CD4-positive, alpha-beta memory T cell (primary cell): Measurements from ENCODE around the gene GRID1. TPM values are rescaled to one million over a fixed set of nuclear protein-coding genes. Genes with fewer than 3 reads are reported as not detected.

Source experiments
- CTCF ChIA-PET: fragments of 350-600 bp; sonication (Branson Sonifier 250); formaldehyde crosslinking; loops from one replicate; lab custom pipeline; 2021; ENCODE audit warnings: inconsistent platforms; ENCODE audit not compliant: partially characterized antibody; lab: Charles Lee
- POLR2A ChIA-PET: fragments of 350-600 bp; sonication (Branson Sonifier 250); formaldehyde crosslinking; loops from one replicate; lab custom pipeline; 2021; ENCODE audit not compliant: partially characterized antibody; lab: Charles Lee
- DNase-seq, 5 donors: peaks; one replicate each; pipeline versions ENCODE4 v3.0.0 to v3.0.0-alpha.2; 2020 to 2022; ENCODE audit warnings: mixed read lengths in 1 of 5
- H3K27ac ChIP-seq: one replicate; pipeline ENCODE4 v1.7.0; 2013; ENCODE audit warnings: low read depth, low read length
- H3K27me3 ChIP-seq: 2 replicates; pipeline ENCODE4 v1.7.0; 2013; ENCODE audit warnings: mild to moderate bottlenecking, low read length, moderate library complexity; ENCODE audit not compliant: insufficient read depth
- H3K36me3 ChIP-seq: 2 replicates; pipeline ENCODE4 v1.7.0; 2013; ENCODE audit warnings: mild to moderate bottlenecking, low read length, moderate library complexity; ENCODE audit not compliant: insufficient read depth
- H3K4me1 ChIP-seq: 2 replicates; pipeline ENCODE4 v1.7.0; 2013; ENCODE audit warnings: mild to moderate bottlenecking, low read length, moderate library complexity; ENCODE audit not compliant: insufficient read depth
- H3K4me3 ChIP-seq, 2 donors: one replicate each; pipeline ENCODE4 v1.7.0; 2013; ENCODE audit warnings: low read length in 2 of 2, mild to moderate bottlenecking in 1 of 2
- H3K9me3 ChIP-seq, 2 donors: one replicate each; pipeline ENCODE4 v1.7.0; 2013; ENCODE audit warnings: low read length in 2 of 2, control low read depth in 1 of 2; ENCODE audit not compliant: control insufficient read depth in 1 of 2
- H3K27ac Mint-ChIP-seq, 7 donors: one replicate each; pipeline ENCODE4 v1.8.0; 2020 to 2021; ENCODE audit warnings: mixed read lengths in 7 of 7, mild to moderate bottlenecking in 6 of 7, inconsistent platforms in 3 of 7, moderate library complexity in 3 of 7
- H3K27me3 Mint-ChIP-seq, 2 donors: one replicate each; pipeline ENCODE4 v1.8.0; 2020 to 2021; ENCODE audit warnings: mixed read lengths in 2 of 2
- H3K36me3 Mint-ChIP-seq, 2 donors: one replicate each; pipeline ENCODE4 v1.8.0; 2020 to 2021; ENCODE audit warnings: mixed read lengths in 2 of 2, inconsistent platforms in 1 of 2, mild to moderate bottlenecking in 1 of 2
- H3K4me1 Mint-ChIP-seq, 4 donors: one replicate each; pipeline ENCODE4 v1.8.0; 2020 to 2021; ENCODE audit warnings: mixed read lengths in 4 of 4, mild to moderate bottlenecking in 1 of 4
- H3K4me3 Mint-ChIP-seq, 8 donors: one replicate each; pipeline ENCODE4 v1.8.0; 2020 to 2021; ENCODE audit warnings: mixed read lengths in 8 of 8, mild to moderate bottlenecking in 7 of 8, moderate library complexity in 6 of 8, inconsistent platforms in 3 of 8
- H3K9me3 Mint-ChIP-seq, 8 donors: one replicate each; pipeline ENCODE4 v1.8.0; 2020 to 2021; ENCODE audit warnings: mixed read lengths in 8 of 8, mild to moderate bottlenecking in 5 of 8, inconsistent platforms in 3 of 8, moderate library complexity in 1 of 8
- intact Hi-C: fragments of 100-400 bp; cut with micrococcal nuclease; formaldehyde crosslinking; loops from one replicate; pipeline ENCODE4 v1.15.1; 2023
- polyA plus RNA-seq, 2 donors: library from polyadenylated mRNA; unstranded; fragments of 300-500 nt; fragmentation: Illumina TruSeq; gene quantifications; one replicate each; pipeline ENCODE4 v1.2.3, GENCODE V29; 2021
- total RNA-seq, 2 experiments: library from RNA; stranded (reverse); gene quantifications; one replicate each; pipeline ENCODE4 v1.2.3, GENCODE V29; 2021

The GRID1 gene
- total and polyA plus RNA-seq, 4 experiments from 2014 or later, result not detected

- peaks cover 0 to 2% (median 0%) of the 10 kb centered on the region in 8 donors for H3K9me3 Mint-ChIP-seq
- POLR2A ChIA-PET, result no interaction called here
- Histone ChIP-seq H3K27ac (no peak overlapping the region), H3K4me3 (no peak overlapping the region), H3K4me1 (no peaks in the 10 kb centered on the region), H3K27me3 (no peaks in the 10 kb centered on the region), H3K36me3 (no peaks in the 10 kb centered on the region), H3K9me3 (no peaks in the 10 kb centered on the region)
- CTCF ChIA-PET, result no interaction called here
- intact Hi-C loops, result no loop called here
- DNase-seq, result no peak
- H3K4me3 Mint-ChIP-seq, result no peak overlapping the region
- H3K36me3 Mint-ChIP-seq, result no peaks in the 10 kb centered on the region
- H3K27me3 Mint-ChIP-seq, result peaks cover 16 to 19% of the 10 kb centered on the region in 2 donors
- no peaks in the 10 kb centered on the region for H3K4me1 Mint-ChIP-seq
- no peak overlapping the region for H3K27ac Mint-ChIP-seq
These were observed 171.0 kb downstream of the GRID1 start for GRCh38 chr10:86195521-86196157.

GRCh38 chr10:86194684-86195083 is 171.9 kb downstream of the GRID1 start:
- POLR2A ChIA-PET, result no interaction called here

GRCh38 chr10:86193841-86194240 is 172.8 kb downstream of the GRID1 start:
- Histone ChIP-seq H3K36me3 (no peaks in the 10 kb centered on the region), H3K27ac (no peak overlapping the region), H3K4me1 (no peaks in the 10 kb centered on the region), H3K4me3 (no peak overlapping the region), H3K27me3 (no peaks in the 10 kb centered on the region), H3K9me3 (no peaks in the 10 kb centered on the region)
- peaks cover 20 to 23% of the 10 kb centered on the region in 2 donors for H3K27me3 Mint-ChIP-seq
- DNase-seq, result no peak
- H3K27ac Mint-ChIP-seq, result no peak overlapping the region
- intact Hi-C loops, result no loop called here
- POLR2A ChIA-PET, result no interaction called here
- peaks cover 0 to 2% (median 0%) of the 10 kb centered on the region in 8 donors for H3K9me3 Mint-ChIP-seq
- CTCF ChIA-PET, result no interaction called here
- H3K36me3 Mint-ChIP-seq, result no peaks in the 10 kb centered on the region
- no peaks in the 10 kb centered on the region for H3K4me1 Mint-ChIP-seq
- no peak overlapping the region for H3K4me3 Mint-ChIP-seq

More at GRCh38 chr10:86194684-86195083, 171.9 kb downstream of the GRID1 start:
- Mint-ChIP-seq H3K27ac (no peak overlapping the region), H3K36me3 (no peaks in the 10 kb centered on the region), H3K4me1 (no peaks in the 10 kb centered on the region), H3K9me3 (no peaks in the 10 kb centered on the region), H3K27me3 (peaks cover 19 to 20% of the 10 kb centered on the region in 2 donors), H3K4me3 (no peak overlapping the region)
- CTCF ChIA-PET, result no interaction called here
- no peak for DNase-seq
- Histone ChIP-seq H3K27me3 (no peaks in the 10 kb centered on the region), H3K4me1 (no peaks in the 10 kb centered on the region), H3K27ac (no peak overlapping the region), H3K9me3 (no peaks in the 10 kb centered on the region), H3K4me3 (no peak overlapping the region), H3K36me3 (no peaks in the 10 kb centered on the region)
- intact Hi-C loops, result no loop called here

GRCh38 chr10:86192691-86193090 is 173.9 kb downstream of the GRID1 start:
- no peak overlapping the region for H3K4me3 ChIP-seq
- Mint-ChIP-seq H3K36me3 (no peaks in the 10 kb centered on the region), H3K4me3 (no peak overlapping the region), H3K27ac (no peak overlapping the region), H3K4me1 (no peaks in the 10 kb centered on the region), H3K9me3 (peaks cover 0 to 2% (median 0%) of the 10 kb centered on the region in 8 donors), H3K27me3 (peaks cover 25 to 28% of the 10 kb centered on the region in 2 donors)
- no peak overlapping the region for H3K27ac ChIP-seq
- no peaks in the 10 kb centered on the region for H3K4me1 ChIP-seq
- no peak for DNase-seq
- ChIA-PET POLR2A (no interaction called here), CTCF (no interaction called here)
- intact Hi-C loops, result no loop called here
- H3K36me3 ChIP-seq, result no peaks in the 10 kb centered on the region
- H3K9me3 ChIP-seq, result no peaks in the 10 kb centered on the region
- no peaks in the 10 kb centered on the region for H3K27me3 ChIP-seq

GRCh38 chr10:86192147-86192546 is 174.4 kb downstream of the GRID1 start:
- Histone ChIP-seq H3K27ac (no peak overlapping the region), H3K4me3 (no peak overlapping the region), H3K9me3 (no peaks in the 10 kb centered on the region), H3K27me3 (no peaks in the 10 kb centered on the region), H3K36me3 (no peaks in the 10 kb centered on the region), H3K4me1 (no peaks in the 10 kb centered on the region)
- POLR2A ChIA-PET, result no interaction called here
- Mint-ChIP-seq H3K9me3 (peaks cover 0 to 2% (median 0%) of the 10 kb centered on the region in 8 donors), H3K4me1 (no peaks in the 10 kb centered on the region), H3K4me3 (no peak overlapping the region), H3K27ac (no peak overlapping the region), H3K36me3 (no peaks in the 10 kb centered on the region), H3K27me3 (peaks cover 25 to 28% of the 10 kb centered on the region in 2 donors)
- intact Hi-C loops, result no loop called here
- CTCF ChIA-PET, result no interaction called here
- no peak for DNase-seq

GRCh38 chr10:86191686-86192085 is 174.9 kb downstream of the GRID1 start:
- ChIA-PET CTCF (no interaction called here), POLR2A (no interaction called here)
- Mint-ChIP-seq H3K4me1 (no peaks in the 10 kb centered on the region), H3K9me3 (peaks cover 0 to 2% (median 0%) of the 10 kb centered on the region in 8 donors), H3K36me3 (no peaks in the 10 kb centered on the region), H3K27me3 (peaks cover 25% of the 10 kb centered on the region in 2 donors), H3K27ac (no peak overlapping the region), H3K4me3 (no peak overlapping the region)
- H3K36me3 ChIP-seq, result no peaks in the 10 kb centered on the region
- H3K4me1 ChIP-seq, result no peaks in the 10 kb centered on the region
- no peaks in the 10 kb centered on the region for H3K27me3 ChIP-seq
- intact Hi-C loops, result no loop called here
- no peak overlapping the region for H3K27ac ChIP-seq
- DNase-seq, result no peak
- no peak overlapping the region for H3K4me3 ChIP-seq
- no peaks in the 10 kb centered on the region for H3K9me3 ChIP-seq

GRCh38 chr10:86191166-86191565 is 175.4 kb downstream of the GRID1 start:
- no peaks in the 10 kb centered on the region for H3K4me1 Mint-ChIP-seq
- H3K27me3 Mint-ChIP-seq, result peaks cover 22 to 25% of the 10 kb centered on the region in 2 donors
- Histone ChIP-seq H3K4me1 (no peaks in the 10 kb centered on the region), H3K27me3 (no peaks in the 10 kb centered on the region), H3K27ac (no peak overlapping the region), H3K4me3 (no peak overlapping the region), H3K36me3 (no peaks in the 10 kb centered on the region), H3K9me3 (no peaks in the 10 kb centered on the region)
- no peaks in the 10 kb centered on the region for H3K36me3 Mint-ChIP-seq
- DNase-seq, result no peak
- peaks cover 0 to 3% (median under 1%) of the 10 kb centered on the region in 8 donors for H3K9me3 Mint-ChIP-seq
- no peak overlapping the region for H3K27ac Mint-ChIP-seq
- POLR2A ChIA-PET, result no interaction called here
- CTCF ChIA-PET, result no interaction called here
- intact Hi-C loops, result no loop called here
- no peak overlapping the region for H3K4me3 Mint-ChIP-seq
